GM12892 (cell line): ENCODE data around the gene LGR4.

Experiments used
- POLR2A ChIP-seq: IDR thresholded peaks from 2 replicates; pipeline ENCODE4 v1.6.1; 2011; ENCODE audit warnings: low read depth, low read length, control low read depth
- POLR2AphosphoS5 ChIP-seq: IDR thresholded peaks from 2 replicates; pipeline ENCODE4 v1.6.1; 2011; ENCODE audit warnings: low read depth, low read length, control low read depth
- TAF1 ChIP-seq: IDR thresholded peaks from 2 replicates; pipeline ENCODE4 v1.6.1; 2011; ENCODE audit warnings: low read depth, mild to moderate bottlenecking, control low read depth, low read length, borderline replicate concordance

- TF ChIP-seq POLR2A = no peak
- TF ChIP-seq POLR2AphosphoS5 = no peak
- TF ChIP-seq TAF1 = no peak
These were observed 80.1 kb downstream of the LGR4 start for GRCh38 chr11:27392278-27393114.
